Left hindlimb (tissue), 1 donor: Measurements from ENCODE around the gene PCGF2.

Experiments used
- DNase-seq: peaks from one replicate; pipeline ENCODE4 v3.0.0-alpha.2; 2018

The PCGF2 gene

GRCh38 chr17:38702166-38702915, 45.8 kb downstream of the PCGF2 start:
- DNase-seq: peak; percentile 92

- DNase-seq: no peak
Observed at GRCh38 chr17:38701504-38702165, 46.5 kb downstream of the PCGF2 start.

- no peak for DNase-seq
Observed at GRCh38 chr17:38698760-38699159, 49.4 kb downstream of the PCGF2 start.

- no peak for DNase-seq
Observed at GRCh38 chr17:38697061-38697820, 50.9 kb downstream of the PCGF2 start.

GRCh38 chr17:38693700-38694329, 54.3 kb downstream of the PCGF2 start:
- peak; percentile 89 for DNase-seq

- DNase-seq: no peak
Observed at GRCh38 chr17:38691154-38691553, 57.0 kb downstream of the PCGF2 start.

- DNase-seq: no peak
Observed at GRCh38 chr17:38690386-38690785, 57.8 kb downstream of the PCGF2 start.

GRCh38 chr17:38687286-38687685, 60.9 kb downstream of the PCGF2 start:
- no peak for DNase-seq

- no peak for DNase-seq
Observed at GRCh38 chr17:38685491-38685890, 62.6 kb downstream of the PCGF2 start.
